A549 (cell line): ENCODE data around the gene GPR15.

ENCODE experiments used
- BHLHE40 ChIP-seq: IDR thresholded peaks from 2 replicates; pipeline ENCODE4 v1.6.1; 2012; ENCODE audit warnings: low read depth, low read length, inconsistent platforms
- CTCF ChIP-seq: fragments of >200 bp; sonication (Bioruptor Twin); formaldehyde crosslinking; IDR thresholded peaks from 3 replicates; pipeline ENCODE4 v1.5.1; 2016
- EP300 ChIP-seq, 2 experiments: fragments of >200 bp; sonication (Bioruptor Twin); formaldehyde crosslinking; IDR thresholded peaks; 2 replicates in 1 of 2; 3 replicates in 1 of 2; pipeline ENCODE4 v1.6.1; 2016 to 2017
- ESRRA ChIP-seq: fragments of 150-350 bp; IDR thresholded peaks from 2 replicates; pipeline ENCODE4 v1.6.1; 2014; ENCODE audit warnings: mild to moderate bottlenecking, low read length, borderline replicate concordance
- MAFK ChIP-seq: fragments of 450-650 bp; IDR thresholded peaks from 2 replicates; pipeline ENCODE4 v1.6.1; 2014; ENCODE audit not compliant: partially characterized antibody
- MAZ ChIP-seq: fragments of 150-350 bp; IDR thresholded peaks from 2 replicates; pipeline ENCODE4 v1.6.1; 2014; ENCODE audit warnings: antibody characterized with exemption, low read depth, low read length, borderline replicate concordance
- POLR2A ChIP-seq: IDR thresholded peaks from 2 replicates; pipeline ENCODE4 v1.6.1; 2012; ENCODE audit warnings: mild to moderate bottlenecking, low read length
- RAD21 ChIP-seq, 2 experiments: fragments of >200 bp in 1 of 2; sonication (Bioruptor Twin) in 1 of 2; formaldehyde crosslinking in 1 of 2; IDR thresholded peaks in 1 of 2; conservative IDR thresholded peaks in 1 of 2; 2 replicates in 1 of 2; 3 replicates in 1 of 2; pipeline ENCODE4 v1.6.1; 2012 to 2018; ENCODE audit warnings: inconsistent platforms in 1 of 2
- RARB ChIP-seq: fragments of 250-450 bp; sonication (Bioruptor Pico); IDR thresholded peaks from 2 replicates; pipeline ENCODE4 v1.8.0; 2021; ENCODE audit warnings: mild to moderate bottlenecking, moderate library complexity
- RFX5 ChIP-seq: fragments of 450-650 bp; IDR thresholded peaks from 2 replicates; pipeline ENCODE4 v1.7.1; 2014; ENCODE audit warnings: antibody characterized with exemption, mild to moderate bottlenecking, moderate library complexity
- SMC3 ChIP-seq: fragments of >200 bp; sonication (Bioruptor Twin); formaldehyde crosslinking; IDR thresholded peaks from 3 replicates; pipeline ENCODE4 v1.6.1; 2018; ENCODE audit warnings: inconsistent platforms
- SREBF2 ChIP-seq: fragments of 450-650 bp; IDR thresholded peaks from 2 replicates; pipeline ENCODE4 v1.6.1; 2014; ENCODE audit warnings: mild to moderate bottlenecking, moderate library complexity
- ZC3H11A ChIP-seq: fragments of 450-650 bp; IDR thresholded peaks from 2 replicates; pipeline ENCODE4 v1.6.1; 2014; ENCODE audit warnings: antibody characterized with exemption, mild to moderate bottlenecking

GRCh38 chr3:98558100-98558827, 26.5 kb downstream of the GPR15 start:
- TF ChIP-seq MAFK (no peak), BHLHE40 (no peak), CTCF (no peak), POLR2A (no peak), MAZ (no peak), ZC3H11A (no peak), SREBF2 (no peak), EP300 (IDR thresholded peaks at IDR 0.05) (no peak), SMC3 (no peak), ESRRA (no peak), RFX5 (no peak), RARB (CRISPR knock-in tag) (no peak), RAD21 (conservative IDR thresholded peaks at IDR 0.05 in 1 of 2, IDR thresholded peaks at IDR 0.05 in 1 of 2) (no peak)
